ENCODE results near the gene LHFPL2.
"Not testable (repeated sequence)": the region's sequence is repeated elsewhere in the genome, so short reads cannot be mapped to it uniquely, and the experiment has no call there.

Gene LHFPL2

DNA sequence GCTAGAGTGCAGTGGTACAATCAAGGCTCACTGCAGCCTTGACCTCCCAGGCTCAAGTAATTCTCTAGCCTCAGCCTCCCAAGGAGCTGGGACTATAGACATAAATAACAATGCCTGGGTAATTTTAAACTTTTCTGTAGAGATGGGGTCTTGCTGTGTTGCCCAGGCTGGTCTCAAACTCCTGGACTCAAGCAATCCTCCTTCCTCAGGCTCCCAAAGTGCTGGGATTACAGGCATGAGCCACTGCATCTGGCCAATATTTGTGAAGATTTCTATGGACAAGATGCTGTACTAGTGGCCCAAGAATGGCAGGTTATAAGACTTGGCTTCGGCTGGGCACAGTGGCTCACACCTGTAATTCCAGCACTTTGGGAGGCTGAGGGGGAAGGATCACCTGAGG is 18.4 kb upstream of the LHFPL2 start:
- DNase-seq (ENCODE audit: low spot score) = not testable (repeated sequence)

GRCh38 chr5:78666041-78666444 is 17.5 kb upstream of the LHFPL2 start:
- no peak for DNase-seq (ENCODE audit: low spot score)

GRCh38 chr5:78665534-78665933 is 17.0 kb upstream of the LHFPL2 start:
- no peak for DNase-seq (ENCODE audit: low spot score)

GRCh38 chr5:78662323-78662722 is 13.8 kb upstream of the LHFPL2 start:
- no peak for DNase-seq (ENCODE audit: low spot score)

DNA sequence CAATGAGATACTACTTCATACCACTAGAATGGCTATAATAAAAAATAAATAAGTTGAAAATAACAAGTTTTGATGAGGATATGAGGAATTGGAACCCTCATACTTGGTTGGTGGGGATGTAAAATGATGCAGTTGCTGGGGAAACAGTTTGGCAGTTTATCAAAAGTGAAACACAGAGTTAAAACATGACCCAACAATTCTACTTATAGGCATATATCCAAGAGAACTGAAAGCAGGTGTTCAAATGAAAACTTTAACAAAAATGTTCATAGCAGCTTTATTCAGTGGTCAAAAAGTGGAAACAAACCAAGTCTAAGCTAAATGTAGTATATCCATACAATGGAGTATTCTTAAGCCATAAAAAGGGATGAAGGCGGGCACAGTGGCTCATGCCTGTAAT is 13.1 kb upstream of the LHFPL2 start:
- DNase-seq (ENCODE audit: low spot score) = no peak

DNA sequence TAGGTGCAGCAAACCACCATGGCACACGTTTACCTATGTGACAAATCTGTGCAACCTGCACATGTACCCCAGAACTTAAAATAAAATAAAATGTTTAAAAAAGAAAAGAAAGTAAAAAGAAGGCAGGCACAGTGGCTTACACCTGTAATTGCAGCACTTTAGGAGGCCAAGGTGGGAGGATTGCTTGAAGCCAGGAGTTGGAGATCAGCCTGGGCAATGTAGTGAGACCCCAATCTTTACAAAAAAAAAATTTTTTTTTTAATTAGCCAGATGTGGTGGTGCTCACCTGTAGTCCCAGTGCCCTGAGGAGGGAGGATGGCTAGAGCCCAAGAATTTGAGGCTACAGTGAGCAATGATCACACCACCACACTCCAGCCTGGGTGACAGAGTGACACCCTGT is 12.5 kb upstream of the LHFPL2 start:
- DNase-seq (ENCODE audit: low spot score) = no peak

DNA sequence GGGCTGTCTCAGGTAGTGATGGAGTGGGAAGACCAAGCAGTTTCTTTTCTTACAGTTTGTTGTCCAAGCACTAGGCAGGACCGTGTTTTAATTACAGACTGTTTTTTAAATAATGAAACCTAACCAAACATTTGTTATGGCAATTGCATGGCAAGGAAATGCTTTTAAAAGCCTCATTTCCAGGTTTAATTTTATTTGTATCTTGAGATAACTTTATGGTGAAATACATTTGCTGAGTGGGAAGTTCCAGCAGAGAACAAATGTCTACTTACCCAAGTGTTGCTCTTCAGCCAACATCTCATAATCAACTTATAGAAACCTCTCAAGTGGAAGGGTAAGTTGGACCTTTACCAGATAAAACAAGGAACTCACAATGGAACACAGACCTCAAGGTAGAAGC is 11.8 kb upstream of the LHFPL2 start:
- DNase-seq (ENCODE audit: low spot score) = no peak

GRCh38 chr5:78659714-78660113 is 11.1 kb upstream of the LHFPL2 start:
- DNase-seq (ENCODE audit: low spot score) = no peak

DNA sequence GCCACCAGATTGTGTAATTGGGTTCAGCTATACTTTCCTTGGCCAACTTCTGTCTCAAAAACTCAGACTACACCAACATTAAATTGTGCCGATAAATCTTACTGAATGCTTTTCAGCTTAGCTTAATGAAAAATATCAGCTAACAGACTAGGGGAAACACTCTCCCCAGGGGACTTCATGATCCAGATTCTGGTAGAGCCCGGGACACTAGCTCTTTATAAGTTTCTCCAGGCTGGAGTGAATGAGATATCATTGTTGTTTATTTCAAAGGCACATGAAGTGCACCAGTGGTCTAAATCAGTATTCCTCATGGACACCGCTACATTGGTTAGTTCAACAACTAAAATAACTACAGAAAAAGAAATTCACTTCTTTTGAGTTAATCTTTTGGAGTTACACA is 10.5 kb upstream of the LHFPL2 start:
- DNase-seq (ENCODE audit: low spot score) = no peak

DNA sequence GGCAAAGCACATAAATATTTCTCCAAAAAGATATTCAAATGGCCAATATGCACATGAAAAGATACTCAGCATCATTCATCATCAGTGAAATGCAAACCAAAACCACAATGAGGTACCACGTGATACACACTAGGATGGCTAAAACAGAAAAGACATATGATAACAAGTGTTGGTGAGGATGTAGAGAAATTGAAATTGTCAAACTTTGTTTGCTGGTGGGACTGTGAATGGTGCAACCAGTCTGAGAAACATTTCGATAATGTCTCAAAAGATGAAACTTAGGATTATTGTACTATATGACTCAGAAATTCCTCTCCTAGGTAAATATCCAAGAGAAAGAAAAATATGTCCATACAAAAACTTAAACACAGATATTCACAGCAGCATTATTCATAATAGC is 8.6 kb upstream of the LHFPL2 start:
- no peak for DNase-seq (ENCODE audit: low spot score)

DNA sequence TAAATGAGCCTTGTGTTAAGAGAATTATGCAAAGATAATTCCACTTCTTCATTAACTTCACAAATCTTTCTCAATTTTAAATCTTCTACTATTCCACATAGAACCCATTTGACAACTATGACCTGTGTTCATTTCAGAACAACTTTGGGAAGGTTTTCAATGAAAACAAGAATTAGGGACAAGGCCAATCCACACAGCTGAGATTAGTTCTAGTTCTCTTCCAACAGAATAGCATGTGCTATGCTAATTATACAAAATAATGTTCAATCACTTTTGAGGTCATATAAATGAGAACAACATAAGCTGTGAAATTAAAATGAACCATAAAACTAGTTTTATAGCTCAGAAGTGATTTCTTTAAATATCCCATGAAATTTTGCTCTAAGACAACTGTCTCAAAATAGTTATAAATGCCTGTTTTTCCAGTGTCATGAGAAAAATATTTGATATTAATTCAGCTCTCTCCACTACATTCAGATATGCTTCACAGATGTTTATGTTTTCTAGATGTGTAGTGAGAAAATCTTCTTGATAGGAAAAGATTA is 7.2 kb upstream of the LHFPL2 start:
- DNase-seq (ENCODE audit: low spot score) = no peak

- no peak for DNase-seq (ENCODE audit: low spot score)
These were observed 5.8 kb upstream of the LHFPL2 start for GRCh38 chr5:78654386-78654785.

DNA sequence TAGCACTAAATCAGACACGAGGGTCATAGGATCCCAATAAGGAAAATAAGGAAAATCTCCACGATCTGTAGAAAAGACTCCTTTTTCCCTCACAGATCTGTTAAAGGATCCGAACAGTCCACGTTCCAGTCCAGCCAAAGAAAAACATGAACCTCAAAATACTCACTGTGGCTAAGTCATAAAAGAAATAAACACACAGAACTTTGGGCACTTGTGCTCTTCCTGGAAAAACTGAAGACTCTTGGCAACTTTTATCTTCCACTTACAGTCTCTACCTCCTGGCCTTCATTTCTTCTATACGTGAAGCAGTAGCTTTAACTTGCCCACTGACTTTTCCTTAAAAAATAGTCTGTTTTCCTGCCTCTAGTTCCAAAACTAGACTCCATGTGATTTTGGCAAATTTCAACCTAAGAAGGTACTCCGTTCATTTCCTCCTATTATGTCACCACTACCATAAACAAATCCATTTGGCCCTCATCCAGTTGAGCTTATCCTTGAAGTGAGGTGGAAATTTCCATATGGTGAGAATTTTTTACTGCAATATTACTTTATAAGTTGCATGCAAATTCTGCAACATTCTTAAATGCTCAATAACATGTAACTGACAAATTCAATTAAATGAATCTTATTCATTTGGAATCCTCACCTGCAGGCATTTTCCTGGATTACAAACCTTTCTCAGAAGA is 5.3 kb upstream of the LHFPL2 start:
- DNase-seq (ENCODE audit: low spot score) = no peak

DNA sequence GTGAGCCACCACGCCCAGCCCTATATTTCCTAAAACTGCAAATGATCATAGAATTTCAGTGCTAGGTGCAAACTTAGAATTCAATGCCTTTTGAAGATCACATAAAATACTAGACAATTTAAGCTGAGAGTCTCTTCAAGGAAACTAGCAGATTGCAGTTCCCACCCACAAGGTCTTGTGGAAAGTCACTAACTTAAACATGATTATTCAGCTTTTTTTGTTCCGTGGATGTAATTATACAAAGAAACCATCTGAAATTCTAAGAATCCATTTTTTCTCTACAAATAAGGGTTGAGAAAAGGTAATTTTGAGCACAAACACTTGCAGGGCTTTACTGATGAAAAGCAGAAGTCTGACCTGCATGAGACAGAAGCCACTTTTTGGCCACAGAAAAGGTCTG is 4.5 kb upstream of the LHFPL2 start:
- no peak for DNase-seq (ENCODE audit: low spot score)

DNA sequence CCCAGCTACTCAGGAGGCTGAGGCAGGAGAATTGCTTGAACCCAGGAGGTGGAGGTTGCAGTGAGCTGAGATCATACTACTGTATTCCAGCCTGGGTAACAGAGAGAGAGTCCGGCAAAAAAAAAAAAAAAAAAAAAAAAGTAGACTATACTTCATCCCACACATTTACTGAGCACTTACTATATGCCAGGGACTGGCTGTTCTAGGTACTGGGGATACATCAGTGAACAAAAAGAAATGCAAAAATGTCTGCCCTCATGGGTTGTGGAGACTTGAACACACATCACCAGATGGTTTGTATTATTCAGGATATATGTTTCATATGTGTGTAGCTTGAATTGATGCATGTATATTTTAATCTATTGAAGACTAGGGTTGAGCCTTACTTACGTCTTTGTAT is 2.9 kb upstream of the LHFPL2 start:
- no peak for DNase-seq (ENCODE audit: low spot score)

DNA sequence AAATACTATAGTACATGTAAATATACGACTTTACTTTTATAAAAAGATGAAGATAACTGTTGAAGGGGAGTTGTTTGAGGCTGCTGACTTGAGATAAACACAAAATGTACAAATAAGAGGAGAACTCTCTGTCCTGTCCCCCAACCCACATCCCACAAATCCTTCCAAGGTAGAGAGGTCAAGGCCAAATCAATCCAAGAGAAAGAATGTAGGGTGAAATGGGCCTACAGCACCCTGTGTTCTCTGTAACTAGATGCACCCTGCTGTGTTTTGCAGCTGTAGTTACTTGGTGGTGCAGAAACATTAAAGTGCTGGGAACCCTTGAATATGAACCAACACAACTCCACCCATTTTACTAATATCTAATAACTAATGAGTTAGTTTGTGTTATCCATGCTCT is 2.0 kb upstream of the LHFPL2 start:
- DNase-seq (ENCODE audit: low spot score) = no peak

DNA sequence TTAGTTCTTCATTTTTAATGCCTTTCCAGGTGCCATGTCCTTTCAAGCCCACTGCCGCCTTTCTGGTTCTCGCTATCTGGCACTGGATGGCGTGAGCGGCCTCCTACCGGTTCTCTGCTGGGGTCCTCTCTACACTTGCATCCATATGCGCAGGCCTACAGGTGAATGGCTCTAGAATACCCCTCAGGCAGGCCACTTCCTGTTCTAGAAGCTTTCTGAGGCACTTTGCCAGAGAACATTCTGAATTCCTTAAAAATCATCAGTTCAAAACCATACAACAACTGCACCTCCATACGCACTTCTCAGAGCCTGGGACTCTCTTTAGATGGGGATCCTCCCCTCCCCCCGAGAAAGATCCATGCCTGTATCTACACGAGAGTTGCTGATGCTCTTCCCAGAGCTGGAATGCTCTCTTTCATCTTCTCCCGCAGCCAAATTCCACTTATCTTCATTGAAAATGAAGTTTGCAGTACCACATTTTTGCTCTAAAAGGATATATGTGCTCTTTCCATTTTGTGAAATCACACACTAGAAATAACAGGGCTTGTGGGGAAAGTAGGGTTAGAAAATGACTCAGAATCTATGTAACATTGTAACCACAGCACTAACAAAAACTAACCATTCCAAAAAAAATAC is 1.4 kb upstream of the LHFPL2 start:
- no peak for DNase-seq (ENCODE audit: low spot score)

- DNase-seq (ENCODE audit: low spot score) = no peak
These were observed 681 bp upstream of the LHFPL2 start for GRCh38 chr5:78649211-78649695.

- no peak for DNase-seq (ENCODE audit: low spot score)
These were observed 674 bp downstream of the LHFPL2 start for GRCh38 chr5:78647838-78648358.

- no peak for DNase-seq (ENCODE audit: low spot score)
These were observed 1.2 kb downstream of the LHFPL2 start for GRCh38 chr5:78647351-78647818.

GRCh38 chr5:78644741-78645300 is 3.8 kb downstream of the LHFPL2 start:
- DNase-seq (ENCODE audit: low spot score) = no peak

GRCh38 chr5:78644129-78644528 is 4.4 kb downstream of the LHFPL2 start:
- DNase-seq (ENCODE audit: low spot score) = no peak

DNA sequence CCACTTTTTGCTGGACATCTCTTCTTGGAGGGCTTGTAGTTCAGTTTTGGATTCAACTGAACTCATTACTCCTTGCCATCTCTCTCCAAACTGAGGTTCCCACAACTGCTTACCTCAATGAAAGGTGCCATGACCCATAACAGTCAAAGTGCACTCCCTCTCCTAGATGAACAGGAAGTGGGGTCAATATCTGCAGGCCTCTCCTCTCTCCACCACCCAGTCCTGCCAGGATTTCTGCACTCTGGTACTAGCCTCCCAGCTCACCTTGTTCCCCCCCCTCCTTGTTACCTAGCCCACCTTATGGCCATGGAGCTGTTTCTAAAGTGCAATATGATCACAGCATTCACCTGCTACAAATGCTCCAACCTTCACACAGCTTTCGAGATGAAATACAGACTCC is 5.9 kb downstream of the LHFPL2 start:
- no peak for DNase-seq (ENCODE audit: low spot score)
